Progenitor cell of endocrine pancreas (in vitro differentiated cells): Measurements from ENCODE around the gene CLECL1. TPM values are rescaled to one million over a fixed set of nuclear protein-coding genes. Genes with fewer than 3 reads are reported as not detected.

Source experiments
- DNase-seq: peaks from one replicate; pipeline ENCODE4 v3.0.0; 2021; ENCODE audit warnings: low spot score; ENCODE audit not compliant: unreplicated experiment
- H3K27ac Mint-ChIP-seq: 2 replicates; pipeline ENCODE4 v1.8.0; 2021; ENCODE audit warnings: mild to moderate bottlenecking, moderate library complexity, mixed read lengths
- H3K27me3 Mint-ChIP-seq: 2 replicates; pipeline ENCODE4 v1.8.0; 2021; ENCODE audit warnings: mixed read lengths
- H3K36me3 Mint-ChIP-seq: 2 replicates; pipeline ENCODE4 v1.8.0; 2022; ENCODE audit warnings: mixed read lengths; ENCODE audit not compliant: insufficient read depth
- H3K4me1 Mint-ChIP-seq: 2 replicates; pipeline ENCODE4 v1.8.0; 2021; ENCODE audit warnings: low read depth, mixed read lengths
- H3K4me3 Mint-ChIP-seq: 2 replicates; pipeline ENCODE4 v1.8.0; 2021; ENCODE audit warnings: low read depth, mild to moderate bottlenecking, moderate library complexity, mixed read lengths
- H3K9me3 Mint-ChIP-seq: 2 replicates; pipeline ENCODE4 v1.8.0; 2021; ENCODE audit warnings: low read depth, mixed read lengths
- CTCF ChIP-seq: fragments of 200-600 bp; sonication (generic); IDR thresholded peaks from one replicate; pipeline ENCODE4 v1.5.0; 2021; ENCODE audit warnings: antibody characterized with exemption, mild to moderate bottlenecking; ENCODE audit not compliant: unreplicated experiment
- total RNA-seq: library from RNA; stranded (reverse); gene quantifications from 2 replicates; pipeline ENCODE4 v1.2.1, GENCODE V29; 2021

The CLECL1 gene
- total RNA-seq, 1 donor from 2014 or later: not detected

- Mint-ChIP-seq H3K4me3 (no peak overlapping the region), H3K27ac (no peak overlapping the region), H3K9me3 (no peaks in the 10 kb centered on the region), H3K36me3 (no peaks in the 10 kb centered on the region), H3K27me3 (no peaks in the 10 kb centered on the region), H3K4me1 (no peaks in the 10 kb centered on the region)
- DNase-seq: no peak
- TF ChIP-seq CTCF: no peak
These were observed 21.2 kb downstream of the CLECL1 start for GRCh38 chr12:9711664-9712063.

GRCh38 chr12:9710584-9711375 is 22.1 kb downstream of the CLECL1 start:
- no peak for TF ChIP-seq CTCF
- no peak overlapping the region for H3K27ac Mint-ChIP-seq
- H3K36me3 Mint-ChIP-seq: no peaks in the 10 kb centered on the region
- no peak overlapping the region for H3K4me3 Mint-ChIP-seq
- no peak for DNase-seq
- H3K9me3 Mint-ChIP-seq: peaks cover 6% of the 10 kb centered on the region
- no peaks in the 10 kb centered on the region for H3K27me3 Mint-ChIP-seq
- H3K4me1 Mint-ChIP-seq: no peaks in the 10 kb centered on the region

GRCh38 chr12:9708853-9709252 is 24.0 kb downstream of the CLECL1 start:
- H3K9me3 Mint-ChIP-seq: peaks cover 17% of the 10 kb centered on the region
- no peaks in the 10 kb centered on the region for H3K27me3 Mint-ChIP-seq
- no peaks in the 10 kb centered on the region for H3K36me3 Mint-ChIP-seq

GRCh38 chr12:9707864-9708808 is 24.8 kb downstream of the CLECL1 start:
- Mint-ChIP-seq H3K4me1 (no peaks in the 10 kb centered on the region), H3K27ac (no peak overlapping the region)

More at GRCh38 chr12:9708853-9709252, 24.0 kb downstream of the CLECL1 start:
- Mint-ChIP-seq H3K27ac (no peak overlapping the region), H3K4me3 (no peak overlapping the region), H3K4me1 (no peaks in the 10 kb centered on the region)
- no peak for TF ChIP-seq CTCF
- DNase-seq: no peak

More at GRCh38 chr12:9707864-9708808, 24.8 kb downstream of the CLECL1 start:
- no peaks in the 10 kb centered on the region for H3K36me3 Mint-ChIP-seq
- no peak overlapping the region for H3K4me3 Mint-ChIP-seq
- peak; percentile 97 for TF ChIP-seq CTCF
- H3K27me3 Mint-ChIP-seq: no peaks in the 10 kb centered on the region
- H3K9me3 Mint-ChIP-seq: peaks cover 17% of the 10 kb centered on the region
- DNase-seq: peak; percentile 35
